A204.1 (cell line): ENCODE measurements around the gene FBXW8.
"Not testable (repeated sequence)": the region's sequence is repeated elsewhere in the genome, so short reads cannot be mapped to it uniquely, and the experiment has no call there.

Experiments
- FAIRE-seq: peaks from 2 replicates; lab custom pipeline; 2012; peaks lifted over from hg19 to GRCh38; lab: Jason Lieb, UNC

Gene FBXW8

GRCh38 chr12:117038919-117039318, 128.2 kb downstream of the FBXW8 start:
- no peak for FAIRE-seq

- FAIRE-seq, result no peak
Measured at GRCh38 chr12:117039891-117040309, 129.2 kb downstream of the FBXW8 start.

- no peak for FAIRE-seq
Measured at GRCh38 chr12:117040496-117040895, 129.7 kb downstream of the FBXW8 start.

- FAIRE-seq, result no peak
Measured at GRCh38 chr12:117041798-117042170, 131.0 kb downstream of the FBXW8 start.

- no peak for FAIRE-seq
Measured at GRCh38 chr12:117042171-117042842, 131.6 kb downstream of the FBXW8 start.

- no peak for FAIRE-seq
Measured at GRCh38 chr12:117042862-117043261, 132.1 kb downstream of the FBXW8 start.

- FAIRE-seq, result no peak
Measured at GRCh38 chr12:117044311-117044710, 133.6 kb downstream of the FBXW8 start.

GRCh38 chr12:117044790-117045159, 134.0 kb downstream of the FBXW8 start:
- FAIRE-seq, result no peak

- no peak for FAIRE-seq
Measured at GRCh38 chr12:117045160-117046010, 134.6 kb downstream of the FBXW8 start.

- no peak for FAIRE-seq
Measured at GRCh38 chr12:117046011-117046369, 135.2 kb downstream of the FBXW8 start.

- FAIRE-seq, result no peak
Measured at GRCh38 chr12:117046425-117046824, 135.7 kb downstream of the FBXW8 start.

GRCh38 chr12:117046861-117047530, 136.2 kb downstream of the FBXW8 start:
- no peak for FAIRE-seq

- FAIRE-seq, result no peak
Measured at GRCh38 chr12:117047810-117048584, 137.2 kb downstream of the FBXW8 start.

GRCh38 chr12:117048585-117048904, 137.8 kb downstream of the FBXW8 start:
- FAIRE-seq, result no peak

GRCh38 chr12:117049295-117049694, 138.5 kb downstream of the FBXW8 start:
- no peak for FAIRE-seq

- no peak for FAIRE-seq
Measured at GRCh38 chr12:117050060-117050459, 139.3 kb downstream of the FBXW8 start.

- FAIRE-seq, result no peak
Measured at GRCh38 chr12:117051380-117051779, 140.6 kb downstream of the FBXW8 start.

- FAIRE-seq, result no peak
Measured at GRCh38 chr12:117052386-117053049, 141.8 kb downstream of the FBXW8 start.

GRCh38 chr12:117053050-117053400, 142.3 kb downstream of the FBXW8 start:
- FAIRE-seq, result no peak

GRCh38 chr12:117053597-117054201, 142.9 kb downstream of the FBXW8 start:
- no peak for FAIRE-seq

- no peak for FAIRE-seq
Measured at GRCh38 chr12:117054279-117054678, 143.5 kb downstream of the FBXW8 start.

GRCh38 chr12:117057626-117058025, 146.9 kb downstream of the FBXW8 start:
- not testable (repeated sequence) for FAIRE-seq
